Testis (tissue), 2 donors: Measurements from ENCODE around the gene RAB12.

Source experiments
- POLR2A ChIP-seq: fragments of 450-650 bp; IDR thresholded peaks from one replicate; pipeline ENCODE4 v1.6.1; 2017; ENCODE audit warnings: antibody characterized with exemption, mild to moderate bottlenecking, moderate library complexity
- TF ChIP-seq, protein P1 (sequence below), 3 experiments: fragments of 450-650 bp in 2 of 3; fragments of 200-600 bp in 1 of 3; sonication (generic) in 1 of 3; IDR thresholded peaks; one replicate each; pipeline ENCODE4 v1.5.1; 2016 to 2019; ENCODE audit warnings: antibody characterized with exemption in 3 of 3, mild to moderate bottlenecking in 2 of 3, moderate library complexity in 1 of 3

DNA sequence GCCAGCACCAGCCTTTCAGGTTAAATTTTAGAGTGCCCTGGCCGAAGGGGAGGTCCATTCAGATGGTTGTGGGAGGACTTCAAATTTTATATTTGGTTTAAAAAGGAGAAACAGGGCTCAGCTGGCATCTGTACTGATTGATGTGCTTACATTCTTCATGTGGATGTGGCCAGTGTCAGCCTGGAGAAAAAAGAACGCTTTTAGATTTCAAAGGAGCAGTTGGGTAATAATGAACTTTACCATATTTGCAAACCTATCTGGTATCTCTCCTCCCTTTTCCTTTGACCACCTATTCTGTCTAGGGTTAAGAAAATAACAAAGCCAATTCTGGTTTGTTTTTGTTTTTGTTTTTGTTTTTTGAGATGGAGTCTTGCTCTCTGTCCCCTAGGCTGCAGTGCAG, 21.3 kb downstream of the RAB12 start:
- TF ChIP-seq, protein P1, sequence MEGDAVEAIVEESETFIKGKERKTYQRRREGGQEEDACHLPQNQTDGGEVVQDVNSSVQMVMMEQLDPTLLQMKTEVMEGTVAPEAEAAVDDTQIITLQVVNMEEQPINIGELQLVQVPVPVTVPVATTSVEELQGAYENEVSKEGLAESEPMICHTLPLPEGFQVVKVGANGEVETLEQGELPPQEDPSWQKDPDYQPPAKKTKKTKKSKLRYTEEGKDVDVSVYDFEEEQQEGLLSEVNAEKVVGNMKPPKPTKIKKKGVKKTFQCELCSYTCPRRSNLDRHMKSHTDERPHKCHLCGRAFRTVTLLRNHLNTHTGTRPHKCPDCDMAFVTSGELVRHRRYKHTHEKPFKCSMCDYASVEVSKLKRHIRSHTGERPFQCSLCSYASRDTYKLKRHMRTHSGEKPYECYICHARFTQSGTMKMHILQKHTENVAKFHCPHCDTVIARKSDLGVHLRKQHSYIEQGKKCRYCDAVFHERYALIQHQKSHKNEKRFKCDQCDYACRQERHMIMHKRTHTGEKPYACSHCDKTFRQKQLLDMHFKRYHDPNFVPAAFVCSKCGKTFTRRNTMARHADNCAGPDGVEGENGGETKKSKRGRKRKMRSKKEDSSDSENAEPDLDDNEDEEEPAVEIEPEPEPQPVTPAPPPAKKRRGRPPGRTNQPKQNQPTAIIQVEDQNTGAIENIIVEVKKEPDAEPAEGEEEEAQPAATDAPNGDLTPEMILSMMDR (IDR thresholded peaks at IDR 0.05) = no peak
- no peak for TF ChIP-seq POLR2A
